ENCODE data around the gene MMD. TPM values are rescaled to one million over a fixed set of nuclear protein-coding genes. Genes with fewer than 3 reads are reported as not detected.
A peak's percentile ranks its signal among the peaks of the same experiment; 100 is the strongest.
"Not testable (repeated sequence)": the region's sequence is repeated elsewhere in the genome, so short reads cannot be mapped to it uniquely, and the experiment has no call there.

Gene MMD, protein sequence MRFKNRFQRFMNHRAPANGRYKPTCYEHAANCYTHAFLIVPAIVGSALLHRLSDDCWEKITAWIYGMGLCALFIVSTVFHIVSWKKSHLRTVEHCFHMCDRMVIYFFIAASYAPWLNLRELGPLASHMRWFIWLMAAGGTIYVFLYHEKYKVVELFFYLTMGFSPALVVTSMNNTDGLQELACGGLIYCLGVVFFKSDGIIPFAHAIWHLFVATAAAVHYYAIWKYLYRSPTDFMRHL
- total RNA-seq: 10 to 100 TPM; 35.0 to 39.3 TPM

DNA sequence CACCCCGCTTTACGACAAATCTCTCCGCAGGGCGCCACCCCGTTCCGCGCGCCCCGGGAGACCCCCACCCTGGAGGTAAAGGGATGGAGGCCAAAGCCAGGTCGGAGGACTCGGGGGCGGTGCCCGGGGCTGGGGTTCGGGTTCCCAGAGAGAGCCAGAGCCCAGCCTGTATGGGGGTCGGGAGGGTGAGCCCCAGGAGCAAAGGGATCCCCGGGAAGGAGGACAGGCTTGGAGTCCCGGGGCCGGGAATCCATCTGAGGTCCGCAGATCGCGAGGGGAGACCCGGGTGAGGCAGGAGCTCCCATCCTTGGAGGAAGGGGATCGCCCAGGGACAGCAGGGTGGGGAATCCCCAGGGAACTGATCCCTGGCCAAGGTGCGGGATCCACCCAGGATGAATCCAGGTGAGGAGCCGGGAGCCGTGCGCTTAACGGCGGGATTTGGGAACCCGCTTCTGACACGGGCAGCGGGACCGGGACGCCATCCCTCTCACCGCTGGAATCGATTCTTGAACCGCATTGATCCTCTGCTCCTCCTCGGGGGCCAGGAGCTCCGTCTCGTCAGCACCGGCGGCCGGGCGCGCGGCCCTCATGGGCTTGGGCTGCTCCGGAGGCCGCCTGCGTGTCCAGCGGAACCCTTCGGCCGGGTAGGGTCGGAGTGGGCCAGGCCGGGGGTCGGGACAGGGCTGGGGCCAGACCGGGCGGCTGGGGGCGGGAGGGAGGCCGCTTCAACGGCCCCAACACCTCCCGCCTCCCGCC lies at the start of gene MMD:
Gene MMD (minus strand): TSS at position 657 of the 756 bp plus-strand sequence. CDS start 140 bp downstream, at position 517.
- H3K4me1 Mint-ChIP-seq (ENCODE audit: low read depth): peaks cover 50% of the 10 kb centered on the region
- H3K9me3 Mint-ChIP-seq: no peaks in the 10 kb centered on the region
- DNase-seq: peak in 1 of 2 donors; percentile 33
- H3K4me3 Mint-ChIP-seq: peak within 1 kb of the TSS; percentile 89 to 96
- peak; percentile 1 to 3 for ATAC-seq (replicated peaks in 1 of 2)
- H3K36me3 Mint-ChIP-seq (ENCODE audit: insufficient read depth in 2 of 2): peaks cover 9 to 11% of the 10 kb centered on the region in 2 donors
- peaks cover 33% of the 10 kb centered on the region for H3K27me3 Mint-ChIP-seq (ENCODE audit: low read depth)
- H3K27ac Mint-ChIP-seq: peak within 1 kb of the TSS; percentile 96

DNA sequence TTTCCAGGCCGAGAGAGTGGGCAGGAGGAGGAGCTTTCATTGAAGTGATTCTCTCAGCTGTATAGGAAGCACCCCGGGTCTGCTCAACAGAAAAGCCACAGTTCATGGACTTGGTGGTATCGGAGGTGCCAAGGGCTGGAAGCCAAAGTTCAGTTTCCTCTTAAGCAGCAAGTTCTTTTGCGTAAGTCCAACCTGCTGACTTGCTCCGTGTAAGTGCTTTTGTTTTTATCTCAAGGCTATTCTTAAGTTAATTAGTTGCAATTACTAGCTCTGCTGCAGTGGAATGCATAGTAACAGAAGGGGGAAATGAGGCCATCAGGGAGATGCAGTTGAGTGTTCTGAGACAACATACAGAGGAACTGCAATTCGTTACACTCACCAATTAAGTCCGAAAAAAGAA lies 45.0 kb upstream of the MMD start:
- DNase-seq (no peak), ATAC-seq (replicated peaks in 1 of 2) (no peak)
- Mint-ChIP-seq H3K9me3 (no peaks in the 10 kb centered on the region), H3K4me1 (ENCODE audit: low read depth) (peaks cover 11% of the 10 kb centered on the region), H3K4me3 (no peak overlapping the region), H3K27ac (no peak overlapping the region), H3K36me3 (ENCODE audit: insufficient read depth in 2 of 2) (no peaks in the 10 kb centered on the region), H3K27me3 (ENCODE audit: low read depth) (peaks cover 27% of the 10 kb centered on the region)

DNA sequence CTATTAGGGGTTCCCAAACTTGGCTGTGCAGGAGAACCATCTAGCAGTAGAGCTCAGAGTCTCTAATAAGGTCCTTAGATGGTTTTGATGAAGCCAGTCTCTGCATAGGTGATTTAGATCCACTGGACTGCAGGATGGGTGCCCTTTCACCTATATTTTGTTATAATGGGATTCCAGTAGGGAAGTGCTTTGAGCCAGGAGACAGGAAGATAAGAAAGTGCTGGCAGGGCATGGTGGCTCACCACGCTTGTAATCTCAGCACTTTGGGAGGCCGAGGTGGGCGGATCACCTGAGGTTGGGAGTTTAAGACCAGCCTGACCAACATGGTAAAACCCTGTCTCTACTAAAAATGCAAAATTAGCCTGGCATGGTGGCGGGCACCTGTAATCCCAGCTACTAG lies 44.1 kb upstream of the MMD start:
- not testable (repeated sequence) for ATAC-seq (replicated peaks in 1 of 2)
- H3K27me3 Mint-ChIP-seq (ENCODE audit: low read depth): peaks cover 28% of the 10 kb centered on the region

DNA sequence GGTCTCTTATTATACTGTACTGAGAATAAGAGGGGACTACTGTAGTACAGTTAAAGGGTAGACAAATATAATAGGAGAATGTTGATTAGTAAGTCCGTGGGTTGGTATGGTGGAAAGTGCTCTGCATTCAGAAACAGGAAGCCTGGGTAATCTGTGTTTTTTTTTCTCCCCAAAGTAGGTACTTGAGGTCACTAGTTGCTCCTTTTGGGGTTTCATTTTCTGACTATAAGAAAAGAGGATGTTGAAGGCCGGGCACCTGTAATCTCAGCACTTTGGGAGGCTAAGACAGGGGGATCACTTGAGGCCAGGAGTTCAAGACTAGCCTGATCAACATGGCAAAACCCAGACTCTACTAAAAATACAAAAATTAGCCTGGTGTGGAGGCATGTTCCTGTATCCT lies 42.0 kb upstream of the MMD start:
- ATAC-seq (replicated peaks in 1 of 2) (peak in 1 of 2 donors; percentile 24), DNase-seq (peak in 1 of 2 donors; percentile 10)
- Mint-ChIP-seq H3K4me1 (ENCODE audit: low read depth) (peaks cover 24% of the 10 kb centered on the region), H3K27ac (no peak overlapping the region), H3K4me3 (peak overlapping the region in 1 of 2 donors; percentile 12), H3K36me3 (ENCODE audit: insufficient read depth in 2 of 2) (no peaks in the 10 kb centered on the region), H3K27me3 (ENCODE audit: low read depth) (peaks cover 21% of the 10 kb centered on the region), H3K9me3 (no peaks in the 10 kb centered on the region)

More for the DNA sequence above, 44.1 kb upstream of the MMD start:
- not testable (repeated sequence) for H3K36me3 Mint-ChIP-seq (ENCODE audit: insufficient read depth in 2 of 2); H3K9me3 Mint-ChIP-seq; DNase-seq; H3K4me3 Mint-ChIP-seq; H3K27ac Mint-ChIP-seq
- peaks cover 12% of the 10 kb centered on the region for H3K4me1 Mint-ChIP-seq (ENCODE audit: low read depth)

DNA sequence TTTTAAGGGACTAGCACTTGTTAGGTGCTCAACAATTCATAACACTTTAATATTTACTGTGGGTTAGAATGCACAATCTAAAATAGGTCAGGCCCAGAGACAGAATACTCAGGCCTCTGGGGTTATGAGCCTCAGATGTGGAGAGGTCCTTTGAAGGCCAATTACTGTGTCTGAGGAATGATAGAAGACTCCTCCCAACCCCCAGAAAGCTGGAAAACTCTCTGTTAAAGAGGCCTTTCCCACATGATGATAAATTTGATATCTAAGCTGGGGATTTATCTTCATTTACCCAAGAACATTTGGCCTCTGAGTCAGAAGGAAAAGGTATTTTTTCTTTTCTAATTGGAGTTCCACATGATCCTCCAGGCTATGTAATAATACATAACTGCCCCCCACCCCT lies 41.1 kb upstream of the MMD start:
- no peak overlapping the region for H3K27ac Mint-ChIP-seq
- H3K36me3 Mint-ChIP-seq (ENCODE audit: insufficient read depth in 2 of 2): no peaks in the 10 kb centered on the region
- H3K27me3 Mint-ChIP-seq (ENCODE audit: low read depth): peaks cover 13% of the 10 kb centered on the region
- peaks cover 30% of the 10 kb centered on the region for H3K4me1 Mint-ChIP-seq (ENCODE audit: low read depth)
- H3K4me3 Mint-ChIP-seq: no peak overlapping the region
- H3K9me3 Mint-ChIP-seq: no peaks in the 10 kb centered on the region
- no peak for ATAC-seq (replicated peaks in 1 of 2)
- no peak for DNase-seq

DNA sequence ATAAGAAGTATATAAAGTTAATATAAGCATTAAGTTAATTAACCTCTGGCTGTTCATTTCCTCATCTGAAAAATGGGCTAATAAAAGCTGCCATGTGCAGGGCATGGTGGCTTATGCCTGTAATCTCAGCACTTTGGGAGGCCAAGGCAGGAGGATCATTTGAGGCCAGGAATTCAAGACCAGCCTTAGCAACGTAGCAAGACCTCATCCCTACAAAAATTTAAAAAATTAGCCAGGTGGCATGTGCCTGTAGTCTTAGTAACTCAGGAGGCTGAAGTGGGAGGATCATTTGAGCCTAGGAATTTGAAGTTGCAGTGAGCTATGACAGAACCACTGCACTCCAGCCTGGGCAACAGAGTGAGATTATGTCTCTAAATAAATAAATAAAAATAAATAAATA lies 40.6 kb upstream of the MMD start:
- DNase-seq (no peak), ATAC-seq (replicated peaks in 1 of 2) (no peak)
- Mint-ChIP-seq H3K4me3 (no peak overlapping the region), H3K36me3 (ENCODE audit: insufficient read depth in 2 of 2) (no peaks in the 10 kb centered on the region), H3K9me3 (no peaks in the 10 kb centered on the region), H3K27me3 (ENCODE audit: low read depth) (peaks cover 13% of the 10 kb centered on the region), H3K27ac (no peak overlapping the region), H3K4me1 (ENCODE audit: low read depth) (peaks cover 30% of the 10 kb centered on the region)

DNA sequence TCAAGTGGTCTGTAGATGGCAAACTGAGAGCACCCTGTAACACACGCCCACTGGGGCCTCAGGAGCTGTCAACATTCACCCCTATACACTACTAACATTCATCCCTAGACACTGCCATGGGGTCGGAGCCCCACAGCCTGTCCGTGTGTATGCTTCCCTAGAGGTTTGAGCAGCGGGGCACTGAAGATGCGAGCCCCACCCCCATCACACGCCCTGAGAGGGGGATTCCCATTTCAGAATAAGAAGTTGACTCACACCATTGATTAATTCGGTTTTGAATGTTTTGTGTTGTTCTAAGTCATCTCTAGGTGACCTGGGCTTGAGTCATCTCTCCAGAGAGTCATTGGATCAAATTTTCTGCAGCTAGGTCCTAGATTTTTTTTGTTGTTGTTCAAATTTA lies 37.3 kb upstream of the MMD start:
- Mint-ChIP-seq H3K27me3 (ENCODE audit: low read depth) (peaks cover 10% of the 10 kb centered on the region), H3K4me1 (ENCODE audit: low read depth) (peaks cover 29% of the 10 kb centered on the region), H3K36me3 (ENCODE audit: insufficient read depth in 2 of 2) (no peaks in the 10 kb centered on the region), H3K9me3 (no peaks in the 10 kb centered on the region), H3K4me3 (no peak overlapping the region), H3K27ac (no peak overlapping the region)
- DNase-seq (peak; percentile 72 to 81), ATAC-seq (replicated peaks in 1 of 2) (peak; percentile 97 to 99)

DNA sequence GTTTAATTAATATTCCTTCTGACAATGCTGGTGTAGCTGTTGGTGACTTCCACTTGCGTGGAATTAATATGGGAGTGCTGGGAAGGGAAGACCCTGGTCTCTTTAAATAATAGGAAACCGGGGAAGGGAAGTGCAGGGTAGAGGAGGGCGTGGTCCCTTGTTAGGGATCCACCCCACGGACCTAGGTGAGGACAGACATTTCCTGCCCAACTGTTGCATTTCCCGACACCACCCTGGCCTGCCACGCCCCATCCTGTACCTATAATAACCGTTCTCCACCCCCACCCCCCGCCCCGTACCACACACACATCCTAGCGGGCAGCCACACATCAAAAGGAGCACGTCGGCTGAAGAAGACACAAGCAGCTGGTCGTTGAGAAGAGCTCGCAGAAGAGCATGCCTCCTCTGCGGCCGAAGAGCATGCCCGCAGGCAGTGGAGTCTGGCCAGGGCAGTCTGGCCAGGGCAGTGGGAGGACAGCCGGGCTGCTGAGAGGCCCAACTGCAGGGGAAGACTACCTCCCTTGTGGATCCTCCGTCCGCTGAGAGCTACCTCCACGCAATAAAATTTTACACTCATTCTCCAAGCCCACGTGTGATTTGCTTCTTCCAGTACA lies 36.8 kb upstream of the MMD start:
- no peak overlapping the region for H3K27ac Mint-ChIP-seq
- ATAC-seq (replicated peaks in 1 of 2): no peak
- H3K4me3 Mint-ChIP-seq: no peak overlapping the region

DNA sequence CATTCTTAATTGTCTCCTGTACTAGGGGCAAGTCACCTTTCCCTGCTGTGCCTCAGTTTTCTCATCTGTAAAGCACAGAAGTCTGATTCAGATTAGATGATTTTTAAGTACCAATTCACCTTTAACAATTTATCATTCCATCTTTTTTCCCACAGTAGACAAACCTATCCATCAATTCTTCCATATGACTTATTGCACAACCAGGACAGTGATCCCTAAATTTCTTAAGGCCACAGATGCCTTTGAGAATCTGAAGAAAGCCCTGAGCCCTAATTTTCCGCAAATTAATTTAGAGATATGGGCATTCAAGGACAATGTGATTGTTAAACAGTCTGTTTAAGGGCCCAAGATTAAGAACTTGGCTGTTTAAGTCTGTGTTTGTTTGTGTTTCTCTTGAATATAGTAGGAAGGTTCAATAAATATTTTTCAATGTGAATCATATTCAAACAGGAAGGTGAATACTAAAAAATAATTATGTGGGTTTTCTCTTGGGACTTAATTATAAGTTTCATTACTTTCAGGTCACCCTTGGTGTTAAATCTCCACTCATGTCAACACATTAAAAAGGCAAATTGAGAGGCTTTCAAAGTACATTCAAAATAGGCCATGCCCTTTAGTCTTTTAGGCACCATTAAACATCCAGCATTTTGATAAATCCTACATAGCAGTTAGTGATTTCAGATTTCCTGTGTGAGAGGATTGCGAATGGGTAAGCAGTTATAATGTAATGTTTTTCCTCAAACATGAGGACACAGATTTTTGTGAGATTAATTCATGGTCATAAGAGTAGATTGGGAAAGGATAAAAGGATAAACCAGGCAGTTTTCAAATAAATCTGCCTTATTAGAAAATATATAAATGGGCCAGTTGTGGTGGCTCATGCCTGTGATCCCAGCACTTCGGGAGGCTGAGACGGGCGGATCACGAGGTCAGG lies 34.9 kb upstream of the MMD start:
- H3K27ac Mint-ChIP-seq: no peak overlapping the region
- peaks cover 6% of the 10 kb centered on the region for H3K27me3 Mint-ChIP-seq (ENCODE audit: low read depth)
- H3K4me3 Mint-ChIP-seq: no peak overlapping the region
- no peak for DNase-seq
- H3K9me3 Mint-ChIP-seq: no peaks in the 10 kb centered on the region
- H3K36me3 Mint-ChIP-seq (ENCODE audit: insufficient read depth in 2 of 2): no peaks in the 10 kb centered on the region
- no peak for ATAC-seq (replicated peaks in 1 of 2)
- peaks cover 18% of the 10 kb centered on the region for H3K4me1 Mint-ChIP-seq (ENCODE audit: low read depth)

More for the DNA sequence above, 36.8 kb upstream of the MMD start:
- H3K9me3 Mint-ChIP-seq: no peaks in the 10 kb centered on the region
- H3K36me3 Mint-ChIP-seq (ENCODE audit: insufficient read depth in 2 of 2): no peaks in the 10 kb centered on the region
- peaks cover 23% of the 10 kb centered on the region for H3K4me1 Mint-ChIP-seq (ENCODE audit: low read depth)
- DNase-seq: no peak
- H3K27me3 Mint-ChIP-seq (ENCODE audit: low read depth): peaks cover 10% of the 10 kb centered on the region

DNA sequence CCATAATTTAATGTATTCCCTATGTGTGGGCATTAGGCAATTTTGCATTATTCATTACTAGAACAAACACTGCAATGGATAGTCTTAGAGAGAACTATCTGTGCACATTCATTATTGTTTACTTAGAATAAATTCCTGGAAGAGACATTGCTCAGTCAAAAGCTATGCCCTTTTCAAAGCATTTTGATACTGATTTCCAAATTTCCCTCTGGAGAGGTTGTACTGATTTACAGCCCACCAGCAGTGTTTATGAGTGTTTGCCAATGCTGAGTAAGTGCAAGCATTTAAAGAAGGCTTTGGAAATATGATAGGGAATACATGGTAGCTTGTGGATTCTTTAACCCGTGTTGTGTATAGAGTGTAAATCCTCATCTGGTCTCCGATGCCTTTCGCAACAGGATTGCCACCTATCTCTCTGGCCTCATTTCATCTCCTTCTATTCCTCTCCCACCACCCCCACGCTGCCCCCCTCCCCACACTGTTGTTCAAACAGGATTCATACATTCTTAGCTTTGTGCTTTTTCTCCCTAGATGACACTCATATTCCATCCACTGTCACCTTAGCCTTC lies 33.4 kb upstream of the MMD start:
- Mint-ChIP-seq H3K4me1 (ENCODE audit: low read depth) (peaks cover 24% of the 10 kb centered on the region), H3K27ac (no peak overlapping the region), H3K27me3 (ENCODE audit: low read depth) (peaks cover 13% of the 10 kb centered on the region), H3K36me3 (ENCODE audit: insufficient read depth in 2 of 2) (no peaks in the 10 kb centered on the region), H3K4me3 (no peak overlapping the region), H3K9me3 (no peaks in the 10 kb centered on the region)
- DNase-seq (no peak), ATAC-seq (replicated peaks in 1 of 2) (no peak)

DNA sequence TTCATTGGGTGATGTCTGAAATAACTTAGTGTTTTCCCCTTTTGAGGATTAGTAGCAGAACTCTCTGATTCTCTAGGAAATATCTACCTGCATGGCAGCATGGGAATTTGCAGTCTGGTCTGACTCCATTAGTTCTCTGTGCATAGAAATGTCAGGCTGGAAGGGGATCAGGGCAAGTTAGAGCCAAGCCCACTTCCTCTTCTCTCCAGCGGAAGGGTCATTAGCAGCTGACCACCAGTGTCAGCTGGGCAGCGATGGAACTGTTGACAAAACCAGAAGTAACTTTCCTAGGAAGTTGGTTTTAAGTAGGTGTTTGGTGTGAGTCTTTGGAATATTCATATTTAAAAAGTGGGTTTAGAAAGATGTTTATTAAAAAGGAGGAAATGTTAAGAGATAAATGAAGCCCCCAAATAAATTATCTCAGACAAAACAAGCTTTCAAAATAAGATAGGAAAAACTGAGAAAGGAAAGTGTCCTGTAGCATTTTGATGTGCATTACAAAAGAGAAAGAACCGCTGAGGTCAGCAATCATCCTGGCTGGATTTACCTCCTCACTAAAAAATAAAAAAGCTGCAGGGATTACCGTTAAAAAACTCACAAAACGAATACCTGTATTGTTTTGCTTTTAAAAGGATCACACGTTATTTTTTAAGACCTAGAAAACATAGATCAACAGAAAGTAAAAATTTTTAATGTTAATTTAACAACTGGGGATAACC lies 32.4 kb upstream of the MMD start:
- Mint-ChIP-seq H3K4me1 (ENCODE audit: low read depth) (peaks cover 16% of the 10 kb centered on the region), H3K27me3 (ENCODE audit: low read depth) (peaks cover 13% of the 10 kb centered on the region), H3K9me3 (no peaks in the 10 kb centered on the region), H3K27ac (no peak overlapping the region), H3K4me3 (no peak overlapping the region), H3K36me3 (ENCODE audit: insufficient read depth in 2 of 2) (no peaks in the 10 kb centered on the region)
- DNase-seq (no peak), ATAC-seq (replicated peaks in 1 of 2) (no peak)

Measured in activated T-cell treated with anti-CD3 and anti-CD28 coated beads, Interleukin-2, amount 50 U/mL, for 72 hours (primary cell).